Loucy (cell line): ENCODE measurements around the gene MACROH2A2.

Source experiments
- CTCF ChIP-seq: fragments of 200-600 bp; sonication (generic); conservative IDR thresholded peaks from 2 replicates; pipeline ENCODE4 v1.5.1; 2014; ENCODE audit warnings: mild to moderate bottlenecking, antibody characterized with exemption, low read length
- EZH2phosphoT487 ChIP-seq: fragments of 200-600 bp; IDR thresholded peaks from 2 replicates; pipeline ENCODE4 v1.6.1; 2018; ENCODE audit warnings: antibody characterized with exemption, mild to moderate bottlenecking, moderate library complexity, borderline replicate concordance

GRCh38 chr10:70109064-70109729, 56.6 kb downstream of the MACROH2A2 start:
- no peak for TF ChIP-seq CTCF
- TF ChIP-seq EZH2phosphoT487: no peak
